ENCODE measurements around the gene CALM1. TPM values are rescaled to one million over a fixed set of nuclear protein-coding genes. Genes with fewer than 3 reads are reported as not detected.

The CALM1 gene
- total RNA-seq, 1 donor = 227 TPM

- Histone ChIP-seq H4K20me1 (ENCODE audit: insufficient read depth, low read length) (no peaks in the 10 kb centered on the region), H3K4me3 (ENCODE audit: insufficient read depth, low read length) (no peak overlapping the region), H3K4me1 (ENCODE audit: insufficient read depth, low read length) (no peaks in the 10 kb centered on the region), H2AFZ (ENCODE audit: low read length) (no peak overlapping the region), H3K9me3 (ENCODE audit: low read depth, low read length) (no peaks in the 10 kb centered on the region), H3K27me3 (ENCODE audit: insufficient read depth, low read length) (peaks cover 4% of the 10 kb centered on the region), H3K36me3 (ENCODE audit: insufficient read depth, low read length) (no peaks in the 10 kb centered on the region), H3K27ac (ENCODE audit: low read depth, low read length) (no peak overlapping the region), H3K79me2 (ENCODE audit: insufficient read depth, low read length) (no peaks in the 10 kb centered on the region), H3K4me2 (ENCODE audit: insufficient read depth, low read length) (no peak overlapping the region)
- DNase-seq (ENCODE audit: insufficient read length, low spot score, missing footprints) = no peak
- TF ChIP-seq CTCF (IDR thresholded peaks at IDR 0.05; ENCODE audit: extremely low read depth, low read depth, low read length) = no peak
Observed at GRCh38 chr14:90455100-90455571, 58.3 kb downstream of the CALM1 start.

- Histone ChIP-seq H3K27ac (ENCODE audit: low read depth, low read length) (no peak overlapping the region), H3K4me3 (ENCODE audit: insufficient read depth, low read length) (no peak overlapping the region), H2AFZ (ENCODE audit: low read length) (no peak overlapping the region), H3K4me1 (ENCODE audit: insufficient read depth, low read length) (no peaks in the 10 kb centered on the region), H3K27me3 (ENCODE audit: insufficient read depth, low read length) (peaks cover 4% of the 10 kb centered on the region), H3K9me3 (ENCODE audit: low read depth, low read length) (no peaks in the 10 kb centered on the region), H3K36me3 (ENCODE audit: insufficient read depth, low read length) (no peaks in the 10 kb centered on the region), H3K4me2 (ENCODE audit: insufficient read depth, low read length) (no peak overlapping the region), H3K79me2 (ENCODE audit: insufficient read depth, low read length) (no peaks in the 10 kb centered on the region), H4K20me1 (ENCODE audit: insufficient read depth, low read length) (no peaks in the 10 kb centered on the region)
- TF ChIP-seq CTCF (IDR thresholded peaks at IDR 0.05; ENCODE audit: extremely low read depth, low read depth, low read length) = no peak
- DNase-seq (ENCODE audit: insufficient read length, low spot score, missing footprints) = no peak
Observed at GRCh38 chr14:90456551-90456950, 59.7 kb downstream of the CALM1 start.

GRCh38 chr14:90457186-90457585 is 60.4 kb downstream of the CALM1 start:
- no peak for DNase-seq (ENCODE audit: insufficient read length, low spot score, missing footprints)
- H3K27me3 ChIP-seq (ENCODE audit: insufficient read depth, low read length) = peaks cover 4% of the 10 kb centered on the region
- H3K79me2 ChIP-seq (ENCODE audit: insufficient read depth, low read length) = no peaks in the 10 kb centered on the region
- H4K20me1 ChIP-seq (ENCODE audit: insufficient read depth, low read length) = no peaks in the 10 kb centered on the region
- no peaks in the 10 kb centered on the region for H3K9me3 ChIP-seq (ENCODE audit: low read depth, low read length)
- no peak overlapping the region for H3K27ac ChIP-seq (ENCODE audit: low read depth, low read length)
- H3K4me3 ChIP-seq (ENCODE audit: insufficient read depth, low read length) = no peak overlapping the region
- no peak overlapping the region for H2AFZ ChIP-seq (ENCODE audit: low read length)
- H3K36me3 ChIP-seq (ENCODE audit: insufficient read depth, low read length) = no peaks in the 10 kb centered on the region
- no peaks in the 10 kb centered on the region for H3K4me1 ChIP-seq (ENCODE audit: insufficient read depth, low read length)
- H3K4me2 ChIP-seq (ENCODE audit: insufficient read depth, low read length) = no peak overlapping the region
- TF ChIP-seq CTCF (IDR thresholded peaks at IDR 0.05; ENCODE audit: extremely low read depth, low read depth, low read length) = no peak

Other genes starting within 250 kb of the CALM1 start
- gene PSMC1, start 140.5 kb upstream of the CALM1 start, total RNA-seq = 94.8 and 101 TPM in 2 replicates
- gene NRDE2, start 65.1 kb upstream of the CALM1 start, total RNA-seq = 10.3 and 11.2 TPM in 2 replicates

Data from osteoblast (primary cell).